Adipocyte (in vitro differentiated cells): Measurements from ENCODE around the gene URB1.
A peak's percentile ranks its signal among the peaks of the same experiment; 100 is the strongest.

Source experiments
- DNase-seq: peaks from one replicate; pipeline ENCODE4 v3.0.0-alpha.2; 2015; ENCODE audit warnings: low read depth
- H3K27me3 ChIP-seq: replicated peaks from 2 replicates; pipeline ENCODE4 v1.7.0; 2013; ENCODE audit warnings: mild to moderate bottlenecking, low read length, moderate library complexity; ENCODE audit not compliant: control insufficient read depth, insufficient read depth
- H3K36me3 ChIP-seq: 2 replicates; pipeline ENCODE4 v1.7.0; 2013; ENCODE audit warnings: low read length, mild to moderate bottlenecking, moderate library complexity; ENCODE audit not compliant: control insufficient read depth, insufficient read depth, severe bottlenecking
- H3K4me1 ChIP-seq: 2 replicates; pipeline ENCODE4 v1.7.0; 2013; ENCODE audit warnings: mild to moderate bottlenecking, low read length, moderate library complexity; ENCODE audit not compliant: control insufficient read depth, insufficient read depth
- H3K4me3 ChIP-seq: 2 replicates; pipeline ENCODE4 v1.7.0; 2013; ENCODE audit warnings: mild to moderate bottlenecking, low read length, moderate library complexity
- H3K9ac ChIP-seq: 2 replicates; pipeline ENCODE4 v1.7.0; 2013; ENCODE audit warnings: mild to moderate bottlenecking, low read length, moderate library complexity
- H3K9me3 ChIP-seq: 2 replicates; pipeline ENCODE4 v1.7.0; 2013; ENCODE audit warnings: mild to moderate bottlenecking, low read length, moderate library complexity; ENCODE audit not compliant: control insufficient read depth

URB1 gene

GRCh38 chr21:32423320-32424190 lies 30.7 kb upstream of the URB1 start:
- Histone ChIP-seq H3K4me1 (peaks cover 36% of the 10 kb centered on the region), H3K9me3 (peaks cover 7% of the 10 kb centered on the region), H3K4me3 (no peak overlapping the region), H3K36me3 (no peaks in the 10 kb centered on the region), H3K9ac (no peak overlapping the region), H3K27me3 (no peaks in the 10 kb centered on the region)
- peak; percentile 54 for DNase-seq

- H3K4me3 ChIP-seq: no peak overlapping the region
- H3K27me3 ChIP-seq: no peaks in the 10 kb centered on the region
- H3K4me1 ChIP-seq: peaks cover 32% of the 10 kb centered on the region
- no peak overlapping the region for H3K9ac ChIP-seq
- peaks cover 3% of the 10 kb centered on the region for H3K36me3 ChIP-seq
- DNase-seq: no peak
- peaks cover 7% of the 10 kb centered on the region for H3K9me3 ChIP-seq
Observed at GRCh38 chr21:32422064-32422463, 29.3 kb upstream of the URB1 start.

- Histone ChIP-seq H3K36me3 (peaks cover 3% of the 10 kb centered on the region), H3K4me1 (peaks cover 31% of the 10 kb centered on the region), H3K27me3 (no peaks in the 10 kb centered on the region), H3K9me3 (peaks cover 7% of the 10 kb centered on the region), H3K9ac (no peak overlapping the region), H3K4me3 (no peak overlapping the region)
- DNase-seq: no peak
Observed at GRCh38 chr21:32418146-32418545, 25.3 kb upstream of the URB1 start.

- Histone ChIP-seq H3K27me3 (no peaks in the 10 kb centered on the region), H3K36me3 (peaks cover 3% of the 10 kb centered on the region), H3K9me3 (no peaks in the 10 kb centered on the region), H3K4me1 (peaks cover 39% of the 10 kb centered on the region), H3K9ac (peak overlapping the region; percentile 96), H3K4me3 (peak overlapping the region; percentile 90)
- no peak for DNase-seq
Observed at GRCh38 chr21:32415451-32416398, 22.9 kb upstream of the URB1 start.

- Histone ChIP-seq H3K9ac (peak overlapping the region; percentile 96), H3K27me3 (no peaks in the 10 kb centered on the region), H3K9me3 (no peaks in the 10 kb centered on the region), H3K4me1 (peaks cover 39% of the 10 kb centered on the region), H3K36me3 (peaks cover 3% of the 10 kb centered on the region), H3K4me3 (peak overlapping the region; percentile 90)
- DNase-seq: peak; percentile 68
Observed at GRCh38 chr21:32414579-32415358, 22.0 kb upstream of the URB1 start.

GRCh38 chr21:32413697-32414578 lies 21.1 kb upstream of the URB1 start:
- H3K36me3 ChIP-seq: peaks cover 3% of the 10 kb centered on the region
- peak overlapping the region; percentile 96 for H3K9ac ChIP-seq
- H3K27me3 ChIP-seq: no peaks in the 10 kb centered on the region
- H3K9me3 ChIP-seq: no peaks in the 10 kb centered on the region
- peak overlapping the region; percentile 90 for H3K4me3 ChIP-seq
- H3K4me1 ChIP-seq: peaks cover 39% of the 10 kb centered on the region
- DNase-seq: peak; percentile 75

GRCh38 chr21:32413015-32413504 lies 20.2 kb upstream of the URB1 start:
- H3K9ac ChIP-seq: peak overlapping the region; percentile 96
- H3K27me3 ChIP-seq: no peaks in the 10 kb centered on the region
- peaks cover 3% of the 10 kb centered on the region for H3K36me3 ChIP-seq
- peak overlapping the region; percentile 90 for H3K4me3 ChIP-seq
- peaks cover 39% of the 10 kb centered on the region for H3K4me1 ChIP-seq
- no peaks in the 10 kb centered on the region for H3K9me3 ChIP-seq
- DNase-seq: no peak

- Histone ChIP-seq H3K27me3 (no peaks in the 10 kb centered on the region), H3K36me3 (no peaks in the 10 kb centered on the region), H3K4me1 (peaks cover 39% of the 10 kb centered on the region), H3K9ac (peak within 1 kb of the TSS; percentile 96), H3K4me3 (peak within 1 kb of the TSS; percentile 90), H3K9me3 (no peaks in the 10 kb centered on the region)
- DNase-seq: peak; percentile 79
Observed at GRCh38 chr21:32412162-32413014, 19.6 kb upstream of the URB1 start, which contains the start of gene EVA1C. TSS of gene EVA1C (plus strand) at chr21:32412706. CDS start at chr21:32412854, 148 bp downstream.

- Histone ChIP-seq H3K27me3 (no peaks in the 10 kb centered on the region), H3K4me3 (peak overlapping the region; percentile 90), H3K36me3 (no peaks in the 10 kb centered on the region), H3K9ac (peak overlapping the region; percentile 96), H3K9me3 (no peaks in the 10 kb centered on the region), H3K4me1 (peaks cover 39% of the 10 kb centered on the region)
- peak; percentile 94 for DNase-seq
Observed at GRCh38 chr21:32411350-32412161, 18.7 kb upstream of the URB1 start.
